Right hindlimb (tissue), 1 donor: Measurements from ENCODE around the gene LRP5.
A peak's percentile ranks its signal among the peaks of the same experiment; 100 is the strongest.
"Not testable (repeated sequence)": the region's sequence is repeated elsewhere in the genome, so short reads cannot be mapped to it uniquely, and the experiment has no call there.

Experiments
- DNase-seq: peaks from one replicate; pipeline ENCODE4 v3.0.0-alpha.2; 2018

LRP5 gene

GRCh38 chr11:68282141-68282860 is 30.1 kb upstream of the LRP5 start:
- no peak for DNase-seq

DNA sequence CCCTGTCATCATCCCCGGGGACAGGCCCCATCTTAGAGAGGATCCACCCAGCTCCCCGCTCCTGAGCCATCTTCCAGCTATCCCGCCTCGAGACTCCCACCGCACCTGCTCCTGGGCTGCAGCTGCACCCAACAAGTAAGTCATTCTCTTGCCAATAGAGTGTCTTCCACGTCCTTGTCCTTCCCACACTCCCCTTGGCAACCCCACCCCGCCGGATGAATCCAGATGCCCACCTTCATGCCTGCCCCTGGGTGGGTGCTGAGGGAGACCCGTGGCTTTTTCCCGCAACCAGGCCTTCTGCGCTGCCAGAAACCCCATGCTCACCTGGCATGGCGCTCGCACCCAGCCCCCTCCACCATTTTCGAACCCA is 29.5 kb upstream of the LRP5 start:
- no peak for DNase-seq

- not testable (repeated sequence) for DNase-seq
These were observed 27.8 kb upstream of the LRP5 start for GRCh38 chr11:68284588-68284987.

DNA sequence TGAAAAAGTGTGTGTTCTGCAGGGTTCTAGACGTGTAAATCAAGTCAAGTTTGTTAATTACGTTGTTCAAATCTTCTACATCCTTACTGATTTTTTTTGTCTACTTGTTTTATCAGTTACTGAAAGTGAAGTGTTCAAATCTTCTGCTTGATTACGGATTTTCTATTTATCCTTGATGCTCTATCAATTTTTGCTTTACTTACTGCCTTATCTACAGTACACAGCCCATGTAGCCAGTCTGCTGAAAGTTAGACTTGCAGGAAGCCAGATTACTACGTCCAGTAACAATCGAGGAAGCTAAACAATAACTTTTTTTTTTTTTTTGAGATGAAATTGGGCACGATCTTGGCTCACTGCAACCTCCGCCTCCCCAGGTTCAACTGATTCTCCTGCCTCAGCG is 25.0 kb upstream of the LRP5 start:
- DNase-seq, result no peak

GRCh38 chr11:68289456-68289855 is 22.9 kb upstream of the LRP5 start:
- DNase-seq, result no peak

- DNase-seq, result no peak
These were observed 18.7 kb upstream of the LRP5 start for GRCh38 chr11:68293708-68294107.

DNA sequence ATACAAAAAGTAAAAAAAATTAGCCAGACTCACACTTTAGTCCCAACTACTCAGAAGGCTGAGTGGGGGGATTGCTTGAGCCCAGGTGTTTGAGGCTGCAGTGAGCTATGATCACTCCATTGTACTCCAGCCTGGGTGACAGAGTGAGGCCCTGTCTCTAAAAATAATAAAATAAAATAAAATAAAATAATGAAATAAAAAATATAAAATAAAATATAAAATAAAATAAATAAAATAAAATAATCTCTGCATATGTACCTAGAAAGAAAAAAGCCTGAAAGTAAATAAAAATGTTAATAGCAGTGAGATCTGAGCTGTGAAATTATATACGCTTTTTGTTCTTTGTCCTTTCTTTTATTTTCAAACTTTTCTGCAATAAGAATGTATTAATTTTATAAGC is 17.1 kb upstream of the LRP5 start:
- no peak for DNase-seq

DNA sequence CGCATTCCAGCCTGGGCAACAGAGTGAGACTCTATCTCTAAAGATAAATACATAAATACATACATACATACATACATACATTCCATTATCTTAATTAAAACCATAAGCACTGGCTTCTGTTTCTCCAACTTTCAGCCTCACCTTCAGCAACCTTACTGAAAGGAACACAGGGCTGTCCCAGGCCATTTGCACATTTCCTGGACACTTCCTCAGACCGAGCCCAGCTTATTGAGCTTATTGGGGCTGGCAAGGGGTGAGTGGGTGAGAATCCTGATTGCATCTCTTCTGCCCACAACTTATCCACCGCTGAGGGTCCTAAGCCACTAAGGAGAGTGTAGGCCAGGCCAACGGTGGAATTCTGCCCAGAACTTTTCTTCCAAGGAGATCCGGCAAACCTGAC is 16.5 kb upstream of the LRP5 start:
- DNase-seq, result no peak

- DNase-seq, result no peak
These were observed 15.9 kb upstream of the LRP5 start for GRCh38 chr11:68296344-68297051.

GRCh38 chr11:68297052-68297378 is 15.4 kb upstream of the LRP5 start:
- DNase-seq, result no peak

DNA sequence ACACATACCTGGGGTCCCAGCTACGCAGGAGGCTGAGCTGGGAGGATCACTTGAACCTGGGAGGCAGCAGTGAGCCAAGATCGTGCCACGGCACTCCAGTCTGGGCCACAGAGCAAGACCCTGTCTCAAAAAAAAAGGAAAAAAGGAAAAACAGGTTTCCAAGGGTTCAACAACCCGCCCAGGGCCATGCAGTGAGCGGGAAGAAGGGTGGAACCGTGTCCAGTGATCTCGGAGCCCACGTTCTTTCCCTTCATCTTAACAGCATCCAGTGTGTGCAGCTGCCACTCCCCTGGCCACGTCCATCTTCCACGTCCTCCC is 14.9 kb upstream of the LRP5 start:
- no peak for DNase-seq

DNA sequence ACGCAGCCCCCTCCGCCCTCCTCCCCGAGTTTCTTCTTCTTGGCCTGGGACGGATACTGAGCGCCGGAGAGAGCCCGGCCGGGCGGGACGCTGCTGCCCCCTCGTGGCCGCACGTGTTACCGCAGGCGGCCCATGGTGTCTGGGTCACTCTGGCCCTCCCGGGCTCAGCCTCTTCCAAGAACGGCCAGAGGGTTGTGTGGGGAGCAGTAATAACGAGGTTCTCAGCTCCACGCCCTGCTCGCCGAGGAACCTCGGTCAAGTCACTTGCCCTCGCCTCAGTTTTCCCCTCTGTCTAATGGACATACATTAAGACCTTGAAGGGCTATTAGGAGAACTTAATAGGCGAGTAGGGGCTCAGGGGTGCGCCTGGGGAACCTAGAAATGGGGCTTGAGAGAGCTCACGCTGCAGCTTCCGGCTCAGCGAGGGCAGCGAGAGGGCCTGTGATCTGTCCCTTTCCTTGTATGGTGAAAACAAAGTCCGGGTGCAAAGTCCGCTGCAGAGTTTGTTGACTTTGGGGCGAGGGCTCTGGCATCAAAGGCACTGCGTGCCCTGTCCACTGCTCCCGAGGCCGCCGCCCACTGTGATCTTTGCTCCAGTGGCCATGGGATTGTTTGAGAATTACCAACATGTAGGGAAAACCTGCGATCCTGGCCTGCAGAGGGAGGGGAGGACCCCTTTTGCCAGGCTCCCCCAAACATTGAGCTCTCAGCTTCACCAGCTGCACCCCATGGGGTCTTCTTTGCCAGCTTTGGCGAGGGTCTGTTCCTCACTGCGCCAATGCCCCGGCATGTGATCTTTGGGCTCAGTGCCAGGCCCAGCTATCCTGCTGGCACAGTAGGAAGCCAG is 14.4 kb upstream of the LRP5 start:
- DNase-seq, result peak; percentile 89

- no peak for DNase-seq
These were observed 13.5 kb upstream of the LRP5 start for GRCh38 chr11:68298659-68299516.

DNA sequence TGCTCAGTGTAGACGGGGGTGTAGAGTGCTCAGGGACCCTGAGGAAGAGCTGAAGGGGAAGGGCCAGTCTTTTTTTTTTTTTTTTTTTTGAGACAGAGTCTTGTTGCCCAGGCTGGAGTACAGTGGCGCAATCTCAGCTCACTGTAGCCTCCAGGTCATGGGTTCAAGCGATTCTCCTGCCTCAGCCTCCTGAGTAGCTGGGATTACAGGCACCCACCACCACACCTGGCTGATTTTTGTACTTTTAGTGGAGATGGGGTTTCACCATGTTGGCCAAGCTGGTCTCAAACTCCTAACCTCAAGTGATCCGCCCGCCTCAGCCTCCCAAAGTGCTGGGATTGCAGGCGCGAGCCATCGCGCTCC is 12.9 kb upstream of the LRP5 start:
- DNase-seq, result not testable (repeated sequence)

- DNase-seq, result no peak
These were observed 12.1 kb upstream of the LRP5 start for GRCh38 chr11:68300076-68300830.

- DNase-seq, result no peak
These were observed 10.1 kb upstream of the LRP5 start for GRCh38 chr11:68302256-68302655.

DNA sequence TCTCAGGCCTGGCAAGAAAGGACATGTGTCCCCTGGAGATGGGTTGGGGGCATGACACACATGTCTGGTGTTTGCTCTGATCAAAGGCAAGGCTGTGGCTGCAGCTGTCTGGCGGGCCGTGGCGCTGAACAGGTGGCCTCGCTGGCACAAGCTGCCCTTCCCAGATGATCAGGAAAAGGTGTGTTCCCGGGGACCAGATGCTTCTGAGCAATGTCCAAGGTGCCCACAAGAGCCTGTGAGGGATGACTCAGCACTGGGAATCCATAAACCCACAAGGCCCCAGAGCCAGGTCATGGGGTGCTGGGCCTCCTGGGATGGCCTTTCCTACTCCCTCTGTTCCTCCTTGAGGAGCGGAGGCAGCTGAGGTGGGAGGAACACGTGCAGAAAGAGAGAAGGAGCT is 9.7 kb upstream of the LRP5 start:
- DNase-seq, result no peak

DNA sequence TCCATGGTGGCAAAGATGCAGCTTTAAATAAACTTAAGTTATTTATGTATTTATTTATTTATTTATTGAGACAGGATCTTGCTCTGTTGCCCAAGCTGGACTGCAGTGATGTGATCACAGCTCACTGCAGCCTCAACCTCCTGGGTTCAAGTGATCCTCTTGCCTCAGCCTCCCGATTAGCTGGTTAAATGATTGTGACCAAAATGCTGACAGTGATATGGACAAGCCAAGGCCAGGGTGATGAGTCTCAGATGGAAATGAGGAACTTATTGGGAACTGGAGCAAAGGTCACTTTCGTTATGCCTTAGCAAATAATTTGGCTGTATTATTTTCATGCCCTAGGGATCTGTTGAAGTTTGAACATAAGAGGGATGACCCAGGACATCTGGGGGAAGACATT is 9.3 kb upstream of the LRP5 start:
- DNase-seq, result no peak

GRCh38 chr11:68303982-68304780 is 8.2 kb upstream of the LRP5 start:
- no peak for DNase-seq

DNA sequence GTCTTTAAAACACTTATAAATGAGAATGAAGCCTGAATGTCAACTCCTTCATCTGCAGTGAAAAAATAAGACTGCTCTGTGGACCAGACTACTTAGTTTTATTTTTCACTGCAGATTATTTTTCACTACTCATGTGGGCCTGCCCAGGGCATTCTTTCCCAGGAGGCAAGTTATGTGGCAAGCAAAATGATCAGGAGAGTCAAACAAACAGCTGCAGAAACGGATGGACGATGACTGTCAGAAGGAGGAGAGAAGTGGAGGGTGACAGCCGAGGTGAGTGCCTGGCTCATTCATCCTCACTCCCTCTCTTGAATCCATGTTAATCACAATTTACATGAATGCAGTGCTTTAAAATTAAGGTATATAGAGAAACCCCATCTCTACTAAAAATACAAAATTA is 5.8 kb upstream of the LRP5 start:
- DNase-seq, result no peak

DNA sequence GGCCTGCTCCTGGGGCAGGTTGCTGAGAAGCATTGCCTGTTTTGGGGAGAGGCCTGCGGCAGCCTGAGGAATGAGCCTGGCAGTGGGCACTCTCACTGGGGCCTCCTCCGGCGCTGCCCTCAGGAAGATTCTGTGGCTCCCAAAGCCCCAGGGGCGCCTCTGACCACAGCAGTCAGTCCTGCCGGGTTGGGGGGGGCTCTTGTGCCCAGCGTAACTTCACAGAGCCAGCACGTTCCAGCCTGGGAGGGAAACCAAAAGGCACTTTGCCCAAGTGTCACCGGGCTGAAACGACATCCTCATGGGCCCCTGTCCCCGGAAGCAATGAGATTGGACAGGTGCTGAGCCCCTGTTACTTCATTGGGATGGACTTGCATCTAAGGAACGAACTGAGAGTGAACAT is 4.3 kb upstream of the LRP5 start:
- DNase-seq, result no peak
